Measurements from ENCODE around the gene JARID2.

The JARID2 gene

GRCh38 chr6:15470746-15471145 is 224.9 kb downstream of the JARID2 start:
- DNase-seq (ENCODE audit: low read depth), result no peak

- DNase-seq (ENCODE audit: low read depth), result no peak
Measured at GRCh38 chr6:15472621-15473020, 226.8 kb downstream of the JARID2 start.

DNA sequence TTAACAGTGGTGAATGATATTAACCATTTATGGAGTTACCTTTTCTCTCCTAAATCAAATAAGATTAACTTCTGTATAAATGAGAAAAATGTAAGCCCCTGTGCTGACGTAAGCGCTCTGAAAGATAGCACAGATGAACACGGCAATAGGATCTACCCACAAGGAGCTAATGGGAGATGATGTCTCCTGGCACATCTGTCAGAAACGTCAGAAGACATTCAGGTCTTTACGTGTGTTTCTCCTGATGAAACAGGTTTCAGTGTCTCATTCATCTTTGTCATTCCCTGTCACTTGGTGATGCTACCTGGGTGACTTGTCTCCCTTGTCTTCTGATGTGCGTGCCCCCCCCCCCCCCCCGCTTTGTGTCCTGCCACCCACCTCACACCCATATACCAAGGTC is 227.3 kb downstream of the JARID2 start:
- DNase-seq (ENCODE audit: low read depth), result no peak

DNA sequence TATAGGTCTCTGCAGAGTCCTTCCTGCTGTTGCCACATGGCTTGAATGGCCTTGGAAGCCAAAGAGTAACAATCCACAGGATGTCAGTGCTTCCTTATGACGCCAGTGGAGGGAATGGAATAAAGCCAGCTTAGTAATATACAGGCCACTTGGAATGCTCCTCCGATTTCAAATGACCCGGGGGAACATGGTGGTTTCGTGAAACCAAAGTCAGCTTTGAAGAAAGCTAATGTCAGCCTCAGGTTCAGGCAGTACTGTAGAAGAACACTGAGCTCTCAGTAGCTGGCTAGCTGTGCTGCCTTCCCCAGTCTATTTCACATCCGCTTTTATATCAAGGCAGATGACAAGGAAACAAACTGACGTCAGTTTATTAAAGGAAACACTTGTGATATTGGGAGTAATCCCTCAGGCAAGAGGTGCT is 227.9 kb downstream of the JARID2 start:
- no peak for DNase-seq (ENCODE audit: low read depth)

DNA sequence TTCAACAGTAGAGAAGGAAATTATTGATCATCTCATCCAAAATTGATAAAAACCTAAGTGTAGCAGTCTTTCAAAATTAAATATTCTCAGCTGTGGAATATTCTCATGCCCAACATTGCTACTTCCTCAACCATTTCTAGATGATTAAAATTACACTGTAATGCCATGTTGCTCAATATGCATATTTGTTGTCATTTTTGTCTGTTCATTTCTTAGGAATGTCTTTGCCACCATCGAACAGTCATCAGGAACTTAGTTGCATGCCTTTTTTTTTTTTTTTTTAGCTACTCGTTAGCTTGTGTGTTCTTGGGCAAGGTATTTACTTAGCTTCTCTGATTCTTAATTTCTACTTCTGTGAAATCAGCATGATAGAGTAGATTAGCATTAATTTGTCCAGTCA is 228.3 kb downstream of the JARID2 start:
- no peak for DNase-seq (ENCODE audit: low read depth)

GRCh38 chr6:15475261-15475660 is 229.4 kb downstream of the JARID2 start:
- DNase-seq (ENCODE audit: low read depth), result no peak

DNA sequence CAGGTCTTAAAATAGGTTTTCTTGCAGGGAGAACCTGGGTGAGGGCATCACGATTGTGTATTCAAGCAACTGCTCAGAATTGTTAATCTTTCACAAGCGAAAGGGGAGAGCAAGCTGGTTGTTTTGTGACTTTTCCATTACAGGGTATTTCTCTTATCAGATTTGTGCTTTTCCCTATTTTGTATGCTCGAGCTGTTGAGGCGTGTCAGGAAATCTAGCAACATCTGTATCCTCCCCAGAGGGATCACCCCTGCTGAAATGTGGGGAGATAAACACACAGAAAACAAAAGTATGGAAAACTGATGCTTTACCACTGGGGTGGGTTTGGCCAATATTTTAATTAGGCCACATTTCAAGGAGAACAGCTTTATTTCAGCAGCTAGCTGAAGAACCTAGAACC is 230.0 kb downstream of the JARID2 start:
- no peak for DNase-seq (ENCODE audit: low read depth)

DNA sequence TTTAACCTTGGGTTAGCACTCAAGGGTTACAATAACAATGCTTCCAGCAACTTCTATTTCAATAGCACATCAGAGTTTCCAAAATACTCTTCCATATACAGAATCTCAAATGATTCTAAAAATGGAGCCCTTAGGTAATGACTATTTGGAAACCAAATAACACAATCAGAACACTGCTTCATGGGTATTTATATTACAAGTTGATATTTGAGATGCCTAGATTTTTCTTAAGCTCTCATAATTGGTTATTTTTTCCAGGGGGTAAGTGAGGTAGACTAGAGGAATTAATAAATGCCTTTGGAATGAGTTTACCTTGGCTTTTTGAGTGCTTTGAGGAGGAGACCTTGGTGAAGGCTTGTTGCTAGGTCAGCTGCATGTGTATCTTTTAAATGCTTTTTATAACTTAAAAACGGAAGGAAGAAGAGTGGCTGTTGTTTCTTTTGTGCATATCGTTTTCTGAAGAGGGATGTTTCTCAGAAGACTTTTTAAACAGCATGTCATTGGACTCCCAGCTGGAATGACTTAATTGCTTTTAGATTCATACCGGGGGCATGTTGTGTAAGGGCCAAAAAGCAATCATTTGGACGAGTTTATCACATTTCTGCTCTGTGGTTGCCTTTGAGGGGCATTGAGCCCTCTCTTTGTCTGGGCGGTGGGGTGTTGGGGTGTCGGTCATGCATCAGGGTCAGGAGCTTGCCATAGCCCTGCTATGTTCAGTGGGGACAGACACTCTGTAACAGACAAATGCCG is 230.9 kb downstream of the JARID2 start:
- no peak for DNase-seq (ENCODE audit: low read depth)

DNA sequence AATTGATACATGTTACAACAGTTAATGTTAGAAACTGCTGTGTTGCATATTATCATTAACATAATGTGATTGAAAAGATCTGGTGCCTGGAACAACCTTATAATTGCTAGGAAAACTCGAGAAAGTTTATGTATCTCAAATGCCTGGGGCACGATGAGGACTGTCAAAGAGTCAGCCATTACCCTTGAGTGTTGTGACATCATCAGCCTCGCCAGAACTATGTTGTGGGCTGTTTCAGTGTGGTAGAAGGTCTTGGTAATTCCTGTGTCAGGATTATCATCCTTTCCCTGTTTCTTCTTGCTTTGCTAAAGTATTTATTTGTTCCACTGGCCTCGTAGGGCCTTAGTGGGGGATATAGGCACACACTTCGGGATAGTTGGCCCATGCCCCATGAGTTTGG is 231.9 kb downstream of the JARID2 start:
- no peak for DNase-seq (ENCODE audit: low read depth)

DNA sequence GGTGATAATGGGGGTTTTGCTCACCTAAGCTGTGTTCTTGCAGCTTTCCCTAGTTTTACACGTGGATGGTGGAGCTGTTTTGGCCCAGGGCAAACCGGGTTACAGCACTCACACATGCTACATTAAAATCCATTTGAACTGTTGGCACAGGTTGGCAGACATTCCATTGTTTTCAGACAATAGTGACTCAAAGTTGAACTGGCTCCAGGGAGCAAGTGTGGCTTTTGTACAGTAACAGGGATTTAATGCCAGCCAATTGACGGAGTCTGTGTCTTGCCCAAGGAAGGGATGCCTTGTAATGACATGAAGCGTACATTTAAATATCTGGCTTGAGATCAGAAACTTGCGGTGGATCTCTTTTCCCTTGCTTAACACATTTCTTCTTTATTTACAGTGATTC is 233.9 kb downstream of the JARID2 start:
- no peak for DNase-seq (ENCODE audit: low read depth)

GRCh38 chr6:15480525-15480924 is 234.7 kb downstream of the JARID2 start:
- no peak for DNase-seq (ENCODE audit: low read depth)

DNA sequence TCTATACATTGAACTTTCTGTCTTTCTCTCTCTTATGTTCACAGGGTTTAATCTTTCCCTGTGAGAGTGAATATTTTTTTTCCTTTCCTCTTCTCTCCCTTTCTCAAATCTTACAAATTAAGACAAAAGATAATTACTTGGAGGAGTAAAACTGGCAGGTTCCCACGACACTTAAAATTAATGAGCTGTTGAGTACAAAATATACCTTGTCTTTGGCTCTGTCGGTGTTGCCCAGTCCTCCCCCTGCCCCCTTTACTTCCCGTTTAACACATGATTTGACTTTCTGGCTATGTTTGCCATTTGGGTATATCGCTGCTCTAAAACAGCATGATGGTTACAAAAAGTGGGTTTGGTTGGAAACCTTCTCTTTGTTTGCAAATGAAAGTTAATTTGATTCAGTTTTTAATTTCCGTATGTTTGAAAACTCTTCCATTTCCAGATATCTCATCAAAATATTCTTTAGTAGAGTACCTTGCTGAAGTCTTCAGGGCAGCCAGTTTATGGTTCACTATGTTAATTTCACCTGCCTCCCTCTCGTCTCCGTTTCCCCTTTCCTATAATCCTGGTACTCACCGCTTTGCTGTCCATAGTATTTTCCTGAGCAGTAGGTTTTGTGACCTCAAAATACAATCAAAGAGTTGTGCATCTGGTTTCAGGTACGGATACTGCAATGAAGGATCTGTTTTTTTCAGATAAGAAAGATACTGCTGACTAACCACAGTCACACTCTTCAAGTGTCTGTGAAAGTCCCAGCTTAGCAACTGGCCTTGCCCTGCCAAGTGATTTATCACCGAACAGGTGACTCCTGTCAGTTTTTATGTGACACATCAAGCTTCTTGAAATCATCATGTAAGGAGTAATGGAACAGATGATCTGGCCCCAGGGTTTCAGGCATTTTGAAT is 235.8 kb downstream of the JARID2 start:
- no peak for DNase-seq (ENCODE audit: low read depth)

DNA sequence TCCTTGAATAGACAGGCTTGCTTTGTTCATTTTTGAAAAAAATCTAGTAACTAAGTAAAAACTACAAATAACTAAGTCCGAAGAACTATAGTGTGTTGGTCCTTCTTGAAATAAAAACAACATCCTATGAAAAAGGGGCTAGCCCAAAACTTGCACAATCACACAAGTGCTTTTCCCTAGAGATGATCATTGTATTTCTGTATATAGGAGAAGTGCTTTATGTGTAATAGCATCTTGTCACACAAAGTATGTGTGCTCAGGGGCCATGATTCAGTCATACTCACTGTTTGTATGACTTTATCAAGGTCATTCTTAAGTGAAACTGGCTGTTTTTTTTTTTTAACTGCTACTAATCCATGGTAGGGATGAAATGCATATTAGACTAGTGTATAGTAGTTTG is 237.2 kb downstream of the JARID2 start:
- DNase-seq (ENCODE audit: low read depth), result no peak

- no peak for DNase-seq (ENCODE audit: low read depth)
Measured at GRCh38 chr6:15484140-15484539, 238.3 kb downstream of the JARID2 start.

- no peak for DNase-seq (ENCODE audit: low read depth)
Measured at GRCh38 chr6:15484821-15485220, 239.0 kb downstream of the JARID2 start.

GRCh38 chr6:15485936-15486335 is 240.1 kb downstream of the JARID2 start:
- no peak for DNase-seq (ENCODE audit: low read depth)

DNA sequence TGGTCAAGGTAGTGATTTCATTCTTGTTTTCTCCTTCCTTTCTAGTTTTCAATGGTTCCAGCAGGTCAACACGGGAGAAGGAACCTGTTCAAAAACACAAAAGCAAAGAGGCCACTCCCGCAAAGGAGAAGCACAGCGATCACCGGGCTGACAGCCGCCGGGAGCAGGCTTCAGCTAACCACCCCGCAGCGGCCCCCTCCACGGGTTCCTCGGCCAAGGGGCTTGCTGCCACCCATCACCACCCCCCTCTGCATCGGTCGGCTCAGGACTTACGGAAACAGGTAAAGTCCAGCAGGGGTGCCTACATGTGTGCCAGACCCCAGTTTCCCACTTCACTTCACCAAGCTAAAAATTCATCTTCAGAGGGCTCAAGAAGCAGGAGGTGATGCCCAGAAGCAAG is 241.4 kb downstream of the JARID2 start:
- no peak for DNase-seq (ENCODE audit: low read depth)

DNA sequence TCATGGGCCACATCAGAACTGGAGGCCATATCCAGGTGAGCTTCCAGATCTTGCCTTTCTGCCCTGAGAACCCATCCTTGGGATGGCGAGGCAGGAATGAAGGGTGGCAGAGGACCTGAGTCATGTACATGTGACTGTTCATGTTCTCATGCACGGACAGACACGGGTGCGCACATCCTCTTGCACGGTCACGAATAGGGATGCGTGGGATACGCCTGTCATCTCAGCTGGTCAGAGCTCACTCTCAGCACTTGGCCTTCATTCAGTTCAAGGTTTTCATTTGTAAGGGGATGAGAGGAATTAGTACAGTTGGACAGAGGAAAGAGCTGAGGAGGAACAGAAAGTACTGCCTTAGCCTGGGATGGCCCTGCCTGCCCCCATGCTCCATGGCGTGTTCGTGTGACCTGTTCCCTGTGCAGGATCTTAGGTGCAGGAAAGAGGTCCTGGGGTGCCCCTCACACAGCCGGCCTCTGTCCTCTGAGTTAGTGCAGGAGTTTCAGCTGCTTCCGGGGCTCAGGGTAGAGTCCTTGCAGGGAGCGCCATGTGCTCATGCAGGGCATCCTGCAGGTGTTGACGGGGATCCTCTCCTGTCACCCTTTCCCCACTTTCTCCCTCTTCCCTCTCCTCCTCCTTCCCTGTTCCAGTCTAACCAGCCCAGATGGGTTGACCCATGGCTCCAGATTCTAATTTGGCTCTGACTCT is 243.5 kb downstream of the JARID2 start:
- DNase-seq (ENCODE audit: low read depth), result no peak

- DNase-seq (ENCODE audit: low read depth), result no peak
Measured at GRCh38 chr6:15490242-15491100, 244.6 kb downstream of the JARID2 start.

DNA sequence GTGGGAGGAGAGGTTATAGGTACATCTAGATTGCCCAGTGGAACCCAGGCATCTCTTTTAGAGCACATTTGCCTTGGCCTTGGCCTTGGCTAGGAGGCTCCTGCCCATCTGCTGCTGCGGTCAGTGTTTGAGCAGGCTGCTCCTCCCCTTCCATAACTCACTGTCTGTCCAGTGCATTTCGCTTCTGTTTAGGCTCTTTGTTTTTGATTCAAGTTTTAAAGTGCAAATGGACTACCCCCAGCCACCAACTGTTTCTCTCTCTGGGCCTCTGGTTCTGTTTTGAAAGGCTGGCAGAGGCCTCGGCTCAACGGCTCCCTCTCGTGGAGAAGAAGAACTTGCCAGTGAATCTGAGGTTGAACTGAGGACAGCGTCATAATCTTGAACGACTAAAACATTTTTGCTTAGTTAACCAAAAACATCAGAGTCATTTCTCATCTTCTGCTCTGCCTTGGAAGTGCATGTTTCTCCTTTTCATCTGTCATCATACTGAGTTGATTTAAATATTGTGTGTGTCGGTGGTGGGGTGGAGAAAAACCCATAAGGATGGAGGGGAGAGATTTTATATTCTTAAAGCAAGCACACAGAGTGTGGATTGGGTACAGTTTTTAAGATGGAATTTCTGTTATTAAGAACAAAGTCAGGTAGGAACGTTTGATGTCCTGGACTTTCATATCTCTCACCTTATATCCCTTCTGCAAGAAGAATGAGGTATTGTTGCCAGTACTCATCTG is 245.6 kb downstream of the JARID2 start:
- peak; percentile 64 for DNase-seq (ENCODE audit: low read depth)

GRCh38 chr6:15491986-15492269 is 246.1 kb downstream of the JARID2 start:
- DNase-seq (ENCODE audit: low read depth), result no peak
